ENCODE results near the gene PMEPA1. TPM values are rescaled to one million over a fixed set of nuclear protein-coding genes. Genes with fewer than 3 reads are reported as not detected.

Gene PMEPA1
- total and polyA plus RNA-seq, 4 donors, result 0.61 to 1.5 (median 1.1) TPM

DNA sequence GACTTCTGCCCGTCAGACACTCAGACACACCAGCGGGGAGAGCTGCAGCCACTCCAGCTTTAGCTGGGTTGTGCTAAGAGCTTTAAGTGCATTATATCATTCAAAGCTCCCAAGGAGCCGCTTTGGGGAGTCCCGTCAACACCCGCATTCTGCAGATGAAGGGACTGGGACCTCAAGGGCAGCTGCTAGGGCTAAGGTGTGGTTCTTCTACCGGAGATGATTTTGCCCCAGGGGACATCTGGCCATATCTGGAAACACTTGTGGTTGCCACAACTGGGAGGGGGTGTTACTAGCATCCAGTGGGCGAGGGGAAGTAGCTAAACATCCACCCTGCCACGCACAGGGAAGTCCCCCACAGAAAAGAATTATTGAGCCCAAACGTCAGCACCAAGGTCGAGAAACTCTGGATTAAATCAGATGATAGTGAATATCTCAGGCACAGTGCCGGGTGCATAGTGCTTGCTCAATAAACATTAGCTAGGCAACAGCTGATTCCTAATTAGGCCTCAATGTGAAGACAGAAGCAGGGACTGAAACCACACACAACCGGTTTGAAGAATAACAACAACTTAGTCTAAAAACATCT lies 29.6 kb downstream of the PMEPA1 start:
- Histone ChIP-seq H3K9me3 (ENCODE audit: control insufficient read depth in 4 of 4, low read length in 3 of 4) (no peaks in the 10 kb centered on the region), H3K36me3 (ENCODE audit: control insufficient read depth in 4 of 4, insufficient read depth in 3 of 4, low read depth in 1 of 4, low read length in 3 of 4) (no peaks in the 10 kb centered on the region), H3K27me3 (ENCODE audit: control insufficient read depth in 4 of 4, insufficient read depth in 4 of 4, low read length in 3 of 4) (peaks cover 0 to 6% (median 0%) of the 10 kb centered on the region in 4 donors), H3K9ac (ENCODE audit: low read depth in 1 of 2, low read length in 2 of 2) (no peak overlapping the region), H3K4me3 (ENCODE audit: low read depth in 1 of 3, low read length in 3 of 3) (no peak overlapping the region), H3K27ac (ENCODE audit: low read depth in 1 of 2, low read length in 2 of 2) (no peak overlapping the region), H3K4me1 (ENCODE audit: control insufficient read depth in 4 of 4, insufficient read depth in 4 of 4, low read length in 3 of 4) (no peaks in the 10 kb centered on the region)
- DNase-seq (ENCODE audit: low spot score), result no peak
- TF ChIP-seq TAF1 (conservative IDR thresholded peaks at IDR 0.05), result no peak
- TF ChIP-seq SP1 (IDR thresholded peaks at IDR 0.05), result no peak
- TF ChIP-seq HNF4G (IDR thresholded peaks at IDR 0.05), result no peak
- TF ChIP-seq, protein P1, sequence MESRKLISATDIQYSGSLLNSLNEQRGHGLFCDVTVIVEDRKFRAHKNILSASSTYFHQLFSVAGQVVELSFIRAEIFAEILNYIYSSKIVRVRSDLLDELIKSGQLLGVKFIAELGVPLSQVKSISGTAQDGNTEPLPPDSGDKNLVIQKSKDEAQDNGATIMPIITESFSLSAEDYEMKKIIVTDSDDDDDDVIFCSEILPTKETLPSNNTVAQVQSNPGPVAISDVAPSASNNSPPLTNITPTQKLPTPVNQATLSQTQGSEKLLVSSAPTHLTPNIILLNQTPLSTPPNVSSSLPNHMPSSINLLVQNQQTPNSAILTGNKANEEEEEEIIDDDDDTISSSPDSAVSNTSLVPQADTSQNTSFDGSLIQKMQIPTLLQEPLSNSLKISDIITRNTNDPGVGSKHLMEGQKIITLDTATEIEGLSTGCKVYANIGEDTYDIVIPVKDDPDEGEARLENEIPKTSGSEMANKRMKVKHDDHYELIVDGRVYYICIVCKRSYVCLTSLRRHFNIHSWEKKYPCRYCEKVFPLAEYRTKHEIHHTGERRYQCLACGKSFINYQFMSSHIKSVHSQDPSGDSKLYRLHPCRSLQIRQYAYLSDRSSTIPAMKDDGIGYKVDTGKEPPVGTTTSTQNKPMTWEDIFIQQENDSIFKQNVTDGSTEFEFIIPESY (IDR thresholded peaks at IDR 0.05), result no peak
- TF ChIP-seq, protein P2, sequence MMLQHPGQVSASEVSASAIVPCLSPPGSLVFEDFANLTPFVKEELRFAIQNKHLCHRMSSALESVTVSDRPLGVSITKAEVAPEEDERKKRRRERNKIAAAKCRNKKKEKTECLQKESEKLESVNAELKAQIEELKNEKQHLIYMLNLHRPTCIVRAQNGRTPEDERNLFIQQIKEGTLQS (IDR thresholded peaks at IDR 0.05), result no peak
- no peak for TF ChIP-seq YY1 (IDR thresholded peaks at IDR 0.05)
- TF ChIP-seq EGR1 (IDR thresholded peaks at IDR 0.05; ENCODE audit: low read depth in 2 of 2), result no peak
- no peak for TF ChIP-seq NR2F2 (IDR thresholded peaks at IDR 0.05)
- TF ChIP-seq FOXA1 (IDR thresholded peaks at IDR 0.05), result no peak
- no peak for TF ChIP-seq JUND (IDR thresholded peaks at IDR 0.05)
- no peak for TF ChIP-seq CTCF (IDR thresholded peaks at IDR 0.05; ENCODE audit: low read depth, low read length, missing input control)
- TF ChIP-seq GABPA (IDR thresholded peaks at IDR 0.05 in 1 of 2, conservative IDR thresholded peaks at IDR 0.05 in 1 of 2), result no peak
- TF ChIP-seq RAD21 (IDR thresholded peaks at IDR 0.05), result no peak
- no peak for TF ChIP-seq FOXA2 (IDR thresholded peaks at IDR 0.05)
- WGBS, result 58% methylated on average over 12 of the region's 12 CpGs

GRCh38 chr20:57679113-57679512 lies 30.7 kb downstream of the PMEPA1 start:
- DNase-seq (ENCODE audit: low spot score), result no peak
- no peak overlapping the region for H3K9ac ChIP-seq (ENCODE audit: low read depth in 1 of 2, low read length in 2 of 2)
- no peaks in the 10 kb centered on the region for H3K36me3 ChIP-seq (ENCODE audit: control insufficient read depth in 4 of 4, insufficient read depth in 3 of 4, low read depth in 1 of 4, low read length in 3 of 4)
- no peak overlapping the region for H3K4me3 ChIP-seq (ENCODE audit: low read depth in 1 of 3, low read length in 3 of 3)
- no peaks in the 10 kb centered on the region for H3K9me3 ChIP-seq (ENCODE audit: control insufficient read depth in 4 of 4, low read length in 3 of 4)
- H3K27ac ChIP-seq (ENCODE audit: low read depth in 1 of 2, low read length in 2 of 2), result no peak overlapping the region
- no peak for TF ChIP-seq HNF4G (IDR thresholded peaks at IDR 0.05)
- TF ChIP-seq NR2F2 (IDR thresholded peaks at IDR 0.05), result no peak
- TF ChIP-seq JUND (IDR thresholded peaks at IDR 0.05), result no peak
- TF ChIP-seq RAD21 (IDR thresholded peaks at IDR 0.05), result no peak
- no peak for TF ChIP-seq GABPA (IDR thresholded peaks at IDR 0.05 in 1 of 2, conservative IDR thresholded peaks at IDR 0.05 in 1 of 2)
- TF ChIP-seq RXRA (IDR thresholded peaks at IDR 0.05), result no peak
- TF ChIP-seq TAF1 (conservative IDR thresholded peaks at IDR 0.05), result no peak
- TF ChIP-seq SP1 (IDR thresholded peaks at IDR 0.05), result no peak
- no peak for TF ChIP-seq FOXA2 (IDR thresholded peaks at IDR 0.05)
- no peaks in the 10 kb centered on the region for H3K4me1 ChIP-seq (ENCODE audit: control insufficient read depth in 4 of 4, insufficient read depth in 4 of 4, low read length in 3 of 4)
- 78% methylated on average over 6 of the region's 6 CpGs for WGBS
- H3K27me3 ChIP-seq (ENCODE audit: control insufficient read depth in 4 of 4, insufficient read depth in 4 of 4, low read length in 3 of 4), result peaks cover 0 to 6% (median 0%) of the 10 kb centered on the region in 4 donors
